Measurements from ENCODE around the gene HES5. TPM values are rescaled to one million over a fixed set of nuclear protein-coding genes. Genes with fewer than 3 reads are reported as not detected.

Gene HES5
- total and polyA plus RNA-seq, 2 of the 13 experiments (the other 11 are each of a cell fraction or from before 2014, with no cell fraction given) = not detected

DNA sequence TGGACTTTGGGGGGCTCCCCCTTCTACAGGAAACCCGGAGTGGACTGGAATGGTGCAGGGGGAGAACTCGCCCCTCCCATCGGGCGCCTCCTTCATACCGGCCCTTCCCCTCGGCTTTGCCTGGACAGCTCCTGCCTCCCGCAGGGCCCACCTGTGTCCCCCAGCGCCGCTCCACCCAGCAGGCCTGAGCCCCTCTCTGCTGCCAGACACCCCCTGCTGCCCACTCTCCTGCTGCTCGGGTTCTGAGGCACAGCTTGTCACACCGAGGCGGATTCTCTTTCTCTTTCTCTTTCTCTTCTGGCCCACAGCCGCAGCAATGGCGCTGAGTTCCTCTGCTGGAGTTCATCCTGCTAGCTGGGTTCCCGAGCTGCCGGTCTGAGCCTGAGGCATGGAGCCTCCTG lies 26.2 kb upstream of the HES5 start, which contains the start of gene TNFRSF14 (continued):
- TF ChIP-seq, protein P1, sequence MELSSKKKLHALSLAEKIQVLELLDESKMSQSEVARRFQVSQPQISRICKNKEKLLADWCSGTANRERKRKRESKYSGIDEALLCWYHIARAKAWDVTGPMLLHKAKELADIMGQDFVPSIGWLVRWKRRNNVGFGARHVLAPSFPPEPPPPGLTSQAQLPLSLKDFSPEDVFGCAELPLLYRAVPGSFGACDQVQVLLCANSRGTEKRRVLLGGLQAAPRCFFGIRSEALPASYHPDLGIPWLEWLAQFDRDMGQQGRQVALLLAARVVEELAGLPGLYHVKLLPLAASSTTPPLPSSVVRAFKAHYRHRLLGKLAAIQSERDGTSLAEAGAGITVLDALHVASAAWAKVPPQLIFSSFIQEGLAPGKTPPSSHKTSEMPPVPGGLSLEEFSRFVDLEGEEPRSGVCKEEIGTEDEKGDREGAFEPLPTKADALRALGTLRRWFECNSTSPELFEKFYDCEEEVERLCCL (CRISPR knock-in tag; IDR thresholded peaks at IDR 0.05; ENCODE audit: borderline replicate concordance) = no peak
- TF ChIP-seq, protein P2, sequence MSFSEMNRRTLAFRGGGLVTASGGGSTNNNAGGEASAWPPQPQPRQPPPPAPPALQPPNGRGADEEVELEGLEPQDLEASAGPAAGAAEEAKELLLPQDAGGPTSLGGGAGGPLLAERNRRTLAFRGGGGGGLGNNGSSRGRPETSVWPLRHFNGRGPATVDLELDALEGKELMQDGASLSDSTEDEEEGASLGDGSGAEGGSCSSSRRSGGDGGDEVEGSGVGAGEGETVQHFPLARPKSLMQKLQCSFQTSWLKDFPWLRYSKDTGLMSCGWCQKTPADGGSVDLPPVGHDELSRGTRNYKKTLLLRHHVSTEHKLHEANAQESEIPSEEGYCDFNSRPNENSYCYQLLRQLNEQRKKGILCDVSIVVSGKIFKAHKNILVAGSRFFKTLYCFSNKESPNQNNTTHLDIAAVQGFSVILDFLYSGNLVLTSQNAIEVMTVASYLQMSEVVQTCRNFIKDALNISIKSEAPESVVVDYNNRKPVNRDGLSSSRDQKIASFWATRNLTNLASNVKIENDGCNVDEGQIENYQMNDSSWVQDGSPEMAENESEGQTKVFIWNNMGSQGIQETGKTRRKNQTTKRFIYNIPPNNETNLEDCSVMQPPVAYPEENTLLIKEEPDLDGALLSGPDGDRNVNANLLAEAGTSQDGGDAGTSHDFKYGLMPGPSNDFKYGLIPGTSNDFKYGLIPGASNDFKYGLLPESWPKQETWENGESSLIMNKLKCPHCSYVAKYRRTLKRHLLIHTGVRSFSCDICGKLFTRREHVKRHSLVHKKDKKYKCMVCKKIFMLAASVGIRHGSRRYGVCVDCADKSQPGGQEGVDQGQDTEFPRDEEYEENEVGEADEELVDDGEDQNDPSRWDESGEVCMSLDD (CRISPR knock-in tag; IDR thresholded peaks at IDR 0.05; ENCODE audit: borderline replicate concordance) = no peak
- TF ChIP-seq ZNF230 (CRISPR knock-in tag; IDR thresholded peaks at IDR 0.05) = peak; percentile 37; the same call in 1 of the 2 replicates
- TF ChIP-seq RORA (CRISPR knock-in tag; IDR thresholded peaks at IDR 0.05) = no peak
- TF ChIP-seq ZFP41 (CRISPR knock-in tag; IDR thresholded peaks at IDR 0.05; ENCODE audit: borderline replicate concordance) = no peak
- no peak for TF ChIP-seq TRIM24 (CRISPR knock-in tag; IDR thresholded peaks at IDR 0.05)
- no peak for TF ChIP-seq ZNF773 (CRISPR knock-in tag; IDR thresholded peaks at IDR 0.05; ENCODE audit: borderline replicate concordance)
- TF ChIP-seq ZNF660 (CRISPR knock-in tag; IDR thresholded peaks at IDR 0.05; ENCODE audit: borderline replicate concordance, low read depth) = no peak
- TF ChIP-seq NR2F6 (IDR thresholded peaks at IDR 0.05) = no peak
- no peak for TF ChIP-seq NR2F6 (CRISPR knock-in tag; IDR thresholded peaks at IDR 0.05)
- peak; percentile 8; the same call in 1 of the 2 replicates for TF ChIP-seq ZFX (CRISPR knock-in tag; IDR thresholded peaks at IDR 0.05; ENCODE audit: low read depth)
- no peak for TF ChIP-seq ZNF567 (CRISPR knock-in tag; IDR thresholded peaks at IDR 0.05; ENCODE audit: borderline replicate concordance)
- no peak for TF ChIP-seq HNRNPLL (IDR thresholded peaks at IDR 0.05; ENCODE audit: low read depth, low read length, poor library complexity, severe bottlenecking)
- no peak for TF ChIP-seq NFE2L1 (CRISPR knock-in tag; IDR thresholded peaks at IDR 0.05; ENCODE audit: borderline replicate concordance)
- TF ChIP-seq ZNF101 (CRISPR knock-in tag; IDR thresholded peaks at IDR 0.05; ENCODE audit: borderline replicate concordance, low read depth) = no peak
- no peak for TF ChIP-seq NFIB (CRISPR knock-in tag; IDR thresholded peaks at IDR 0.05; ENCODE audit: borderline replicate concordance)
- no peak for TF ChIP-seq PHF20 (CRISPR knock-in tag; IDR thresholded peaks at IDR 0.05)
- no peak for TF ChIP-seq KAT7 (CRISPR knock-in tag; IDR thresholded peaks at IDR 0.05; ENCODE audit: borderline replicate concordance)
- TF ChIP-seq, protein P3, sequence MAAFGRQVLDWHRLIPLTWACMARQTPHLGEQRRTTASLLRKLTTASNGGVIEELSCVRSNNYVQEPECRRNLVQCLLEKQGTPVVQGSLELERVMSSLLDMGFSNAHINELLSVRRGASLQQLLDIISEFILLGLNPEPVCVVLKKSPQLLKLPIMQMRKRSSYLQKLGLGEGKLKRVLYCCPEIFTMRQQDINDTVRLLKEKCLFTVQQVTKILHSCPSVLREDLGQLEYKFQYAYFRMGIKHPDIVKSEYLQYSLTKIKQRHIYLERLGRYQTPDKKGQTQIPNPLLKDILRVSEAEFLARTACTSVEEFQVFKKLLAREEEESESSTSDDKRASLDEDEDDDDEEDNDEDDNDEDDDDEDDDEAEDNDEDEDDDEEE (CRISPR knock-in tag; IDR thresholded peaks at IDR 0.05) = no peak
- TF ChIP-seq, protein P4, sequence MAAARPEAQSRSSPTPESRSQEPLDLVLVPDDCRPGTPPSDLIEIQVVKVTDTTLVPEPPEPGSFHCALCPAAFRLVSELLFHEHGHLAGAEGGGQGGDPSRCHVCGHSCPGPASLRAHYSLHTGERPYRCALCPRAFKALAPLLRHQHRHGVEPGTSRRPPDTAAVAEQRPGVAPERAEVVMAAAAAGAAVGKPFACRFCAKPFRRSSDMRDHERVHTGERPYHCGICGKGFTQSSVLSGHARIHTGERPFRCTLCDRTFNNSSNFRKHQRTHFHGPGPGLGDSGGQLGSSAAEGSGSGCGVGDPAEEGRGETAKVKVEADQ (CRISPR knock-in tag; IDR thresholded peaks at IDR 0.05; ENCODE audit: borderline replicate concordance) = peak; percentile 40; the same call in 1 of the 2 replicates
- TF ChIP-seq SP5 (CRISPR knock-in tag; IDR thresholded peaks at IDR 0.05; ENCODE audit: borderline replicate concordance, low read depth) = no peak
- TF ChIP-seq GABPB1 (CRISPR knock-in tag; IDR thresholded peaks at IDR 0.05) = no peak
- no peak for TF ChIP-seq ZNF430 (CRISPR knock-in tag; IDR thresholded peaks at IDR 0.05)
- TF ChIP-seq, protein P5, sequence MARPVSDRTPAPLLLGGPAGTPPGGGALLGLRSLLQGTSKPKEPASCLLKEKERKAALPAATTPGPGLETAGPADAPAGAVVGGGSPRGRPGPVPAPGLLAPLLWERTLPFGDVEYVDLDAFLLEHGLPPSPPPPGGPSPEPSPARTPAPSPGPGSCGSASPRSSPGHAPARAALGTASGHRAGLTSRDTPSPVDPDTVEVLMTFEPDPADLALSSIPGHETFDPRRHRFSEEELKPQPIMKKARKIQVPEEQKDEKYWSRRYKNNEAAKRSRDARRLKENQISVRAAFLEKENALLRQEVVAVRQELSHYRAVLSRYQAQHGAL (CRISPR knock-in tag; IDR thresholded peaks at IDR 0.05; ENCODE audit: not compliant biosample characterization) = no peak
- no peak for TF ChIP-seq MTA1 (CRISPR knock-in tag; IDR thresholded peaks at IDR 0.05; ENCODE audit: borderline replicate concordance)

All from HepG2 (cell line).